ENCODE results near the gene TNFRSF19. TPM values are rescaled to one million over a fixed set of nuclear protein-coding genes. Genes with fewer than 3 reads are reported as not detected.

The TNFRSF19 gene
- total and polyA plus RNA-seq, 4 donors: 0.27 to 2.8 (median 0.91) TPM

DNA sequence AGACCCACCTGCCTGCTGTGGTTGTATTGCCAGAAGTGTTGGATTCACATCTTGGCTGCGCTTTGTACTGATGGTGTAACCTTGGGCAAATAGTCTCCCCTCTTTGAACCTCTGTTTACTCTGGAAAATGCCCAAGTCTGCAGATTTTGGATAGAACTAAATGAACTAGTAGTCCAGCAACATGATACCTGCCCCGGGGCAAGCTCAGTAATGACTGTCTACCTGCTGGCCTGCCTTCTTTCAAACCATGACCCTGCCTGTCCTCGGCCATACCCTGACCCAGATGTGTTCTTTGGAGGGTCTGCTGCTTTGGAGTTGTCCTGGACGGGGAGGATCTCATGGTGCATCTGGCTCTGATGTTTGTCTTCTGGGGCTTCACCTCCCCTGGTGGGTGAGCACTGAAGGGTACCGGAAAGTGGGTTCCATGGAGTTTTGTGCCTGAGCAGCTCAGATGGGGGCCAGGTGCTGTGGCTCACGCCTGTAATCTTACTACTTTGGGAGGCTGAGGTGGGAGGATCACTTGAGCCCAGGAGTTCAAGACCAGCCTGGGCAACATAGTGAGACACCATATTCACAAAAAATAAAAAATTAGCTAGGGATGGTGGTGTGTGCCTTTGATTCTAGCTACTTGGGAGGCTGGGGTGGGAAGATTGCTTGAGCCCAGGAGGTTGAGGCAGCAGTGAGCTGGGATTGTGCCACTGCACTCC lies 59.5 kb downstream of the TNFRSF19 start (continued):
- TF ChIP-seq, protein P1, sequence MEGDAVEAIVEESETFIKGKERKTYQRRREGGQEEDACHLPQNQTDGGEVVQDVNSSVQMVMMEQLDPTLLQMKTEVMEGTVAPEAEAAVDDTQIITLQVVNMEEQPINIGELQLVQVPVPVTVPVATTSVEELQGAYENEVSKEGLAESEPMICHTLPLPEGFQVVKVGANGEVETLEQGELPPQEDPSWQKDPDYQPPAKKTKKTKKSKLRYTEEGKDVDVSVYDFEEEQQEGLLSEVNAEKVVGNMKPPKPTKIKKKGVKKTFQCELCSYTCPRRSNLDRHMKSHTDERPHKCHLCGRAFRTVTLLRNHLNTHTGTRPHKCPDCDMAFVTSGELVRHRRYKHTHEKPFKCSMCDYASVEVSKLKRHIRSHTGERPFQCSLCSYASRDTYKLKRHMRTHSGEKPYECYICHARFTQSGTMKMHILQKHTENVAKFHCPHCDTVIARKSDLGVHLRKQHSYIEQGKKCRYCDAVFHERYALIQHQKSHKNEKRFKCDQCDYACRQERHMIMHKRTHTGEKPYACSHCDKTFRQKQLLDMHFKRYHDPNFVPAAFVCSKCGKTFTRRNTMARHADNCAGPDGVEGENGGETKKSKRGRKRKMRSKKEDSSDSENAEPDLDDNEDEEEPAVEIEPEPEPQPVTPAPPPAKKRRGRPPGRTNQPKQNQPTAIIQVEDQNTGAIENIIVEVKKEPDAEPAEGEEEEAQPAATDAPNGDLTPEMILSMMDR (IDR thresholded peaks at IDR 0.05; ENCODE audit: low read depth, low read length, missing input control): no peak
- TF ChIP-seq FOXA1 (IDR thresholded peaks at IDR 0.05): peak; percentile 60
- peak; percentile 42 to 43 for TF ChIP-seq HNF4A (conservative IDR thresholded peaks at IDR 0.05)

DNA sequence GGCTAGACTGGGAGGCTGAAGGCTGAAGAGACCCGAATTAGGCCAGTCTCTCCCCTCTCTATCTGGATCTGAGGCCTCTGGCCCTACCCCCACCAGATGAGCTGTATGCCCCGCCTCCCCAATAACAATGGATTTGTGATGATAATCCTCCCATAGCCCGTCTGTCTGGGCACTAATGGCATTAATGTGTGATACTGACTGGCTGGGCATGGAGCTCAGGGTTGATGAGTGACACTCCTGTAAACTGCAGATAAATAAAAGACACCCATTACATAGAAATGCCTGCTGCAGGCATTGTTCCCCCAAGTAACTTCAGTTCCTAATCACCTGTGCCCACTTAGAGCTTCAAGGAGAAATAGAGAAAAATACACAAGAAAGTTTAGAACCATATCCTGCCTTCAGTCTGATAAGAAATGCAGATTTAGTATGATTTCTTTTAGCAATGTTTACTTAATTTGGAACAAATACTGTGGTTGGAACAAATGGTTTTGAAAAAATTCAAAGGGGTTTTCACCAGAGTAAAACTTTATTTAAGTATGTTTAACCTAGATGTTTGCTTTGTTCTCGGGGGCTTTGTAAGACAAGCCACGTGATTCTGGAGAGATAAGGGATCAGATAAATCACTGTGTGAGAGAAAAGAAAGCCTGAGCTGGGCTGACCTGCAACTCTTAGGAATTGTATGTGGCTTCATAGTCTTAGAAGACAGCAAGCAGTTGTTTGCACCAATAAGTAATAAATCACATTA lies 60.3 kb downstream of the TNFRSF19 start:
- H3K27ac ChIP-seq (ENCODE audit: low read depth in 1 of 2, low read length in 2 of 2): no peak overlapping the region
- no peaks in the 10 kb centered on the region for H3K36me3 ChIP-seq (ENCODE audit: control insufficient read depth in 4 of 4, insufficient read depth in 3 of 4, low read depth in 1 of 4, low read length in 3 of 4)
- no peak for DNase-seq (ENCODE audit: low spot score)
- no peaks in the 10 kb centered on the region for H3K27me3 ChIP-seq (ENCODE audit: control insufficient read depth in 4 of 4, insufficient read depth in 4 of 4, low read length in 3 of 4)
- H3K9me3 ChIP-seq (ENCODE audit: control insufficient read depth in 4 of 4, low read length in 3 of 4): no peaks in the 10 kb centered on the region
- H3K4me3 ChIP-seq (ENCODE audit: low read depth in 1 of 3, low read length in 3 of 3): no peak overlapping the region
- TF ChIP-seq, protein P2, sequence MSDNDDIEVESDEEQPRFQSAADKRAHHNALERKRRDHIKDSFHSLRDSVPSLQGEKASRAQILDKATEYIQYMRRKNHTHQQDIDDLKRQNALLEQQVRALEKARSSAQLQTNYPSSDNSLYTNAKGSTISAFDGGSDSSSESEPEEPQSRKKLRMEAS (IDR thresholded peaks at IDR 0.05): no peak
- no peak for TF ChIP-seq RAD21 (IDR thresholded peaks at IDR 0.05)
- no peak for TF ChIP-seq JUND (IDR thresholded peaks at IDR 0.05)
- no peak for TF ChIP-seq YY1 (IDR thresholded peaks at IDR 0.05)
- TF ChIP-seq, protein P3, sequence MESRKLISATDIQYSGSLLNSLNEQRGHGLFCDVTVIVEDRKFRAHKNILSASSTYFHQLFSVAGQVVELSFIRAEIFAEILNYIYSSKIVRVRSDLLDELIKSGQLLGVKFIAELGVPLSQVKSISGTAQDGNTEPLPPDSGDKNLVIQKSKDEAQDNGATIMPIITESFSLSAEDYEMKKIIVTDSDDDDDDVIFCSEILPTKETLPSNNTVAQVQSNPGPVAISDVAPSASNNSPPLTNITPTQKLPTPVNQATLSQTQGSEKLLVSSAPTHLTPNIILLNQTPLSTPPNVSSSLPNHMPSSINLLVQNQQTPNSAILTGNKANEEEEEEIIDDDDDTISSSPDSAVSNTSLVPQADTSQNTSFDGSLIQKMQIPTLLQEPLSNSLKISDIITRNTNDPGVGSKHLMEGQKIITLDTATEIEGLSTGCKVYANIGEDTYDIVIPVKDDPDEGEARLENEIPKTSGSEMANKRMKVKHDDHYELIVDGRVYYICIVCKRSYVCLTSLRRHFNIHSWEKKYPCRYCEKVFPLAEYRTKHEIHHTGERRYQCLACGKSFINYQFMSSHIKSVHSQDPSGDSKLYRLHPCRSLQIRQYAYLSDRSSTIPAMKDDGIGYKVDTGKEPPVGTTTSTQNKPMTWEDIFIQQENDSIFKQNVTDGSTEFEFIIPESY (IDR thresholded peaks at IDR 0.05): no peak
- H3K4me1 ChIP-seq (ENCODE audit: control insufficient read depth in 4 of 4, insufficient read depth in 4 of 4, low read length in 3 of 4): peaks cover 1 to 14% (median 6%) of the 10 kb centered on the region in 4 donors
- whole genome bisulfite sequencing: 57% methylated on average over 5 of the region's 5 CpGs
- H3K9ac ChIP-seq (ENCODE audit: low read depth in 1 of 2, low read length in 2 of 2): no peak overlapping the region

DNA sequence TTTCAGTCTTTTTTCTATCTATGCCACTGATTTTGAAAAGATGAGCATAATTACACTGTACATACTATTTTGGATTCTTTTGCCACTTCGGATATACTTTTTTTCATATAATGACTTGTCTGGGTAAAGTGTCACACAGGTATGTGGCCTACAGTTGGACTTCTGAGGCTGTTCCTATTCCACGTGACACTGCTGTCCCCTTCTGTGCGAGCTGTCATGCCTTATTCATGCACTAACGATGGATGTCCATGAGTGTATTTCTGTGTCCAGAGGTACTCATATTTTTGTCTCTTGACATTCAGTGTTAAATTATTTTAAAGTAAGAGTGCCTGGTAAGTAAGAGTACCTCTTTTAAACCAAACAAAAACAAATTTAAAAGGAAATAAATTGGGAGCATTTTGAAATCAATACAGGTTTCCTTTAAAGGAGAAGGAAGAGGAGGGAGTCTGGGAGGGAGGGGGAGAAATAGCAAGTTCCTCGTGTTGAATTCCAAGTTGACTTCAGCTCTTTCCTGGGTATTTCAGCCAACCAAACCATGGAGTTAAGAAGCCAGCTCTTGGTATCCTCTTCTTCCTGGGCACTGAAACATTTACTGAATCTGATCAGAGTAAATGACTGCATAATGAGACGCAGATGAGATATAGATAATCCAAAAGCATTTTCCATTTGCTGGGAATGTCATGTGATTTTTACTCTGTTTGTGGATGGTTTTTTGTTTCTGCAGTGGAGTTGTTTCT lies 61.3 kb downstream of the TNFRSF19 start:
- no peaks in the 10 kb centered on the region for H3K27me3 ChIP-seq (ENCODE audit: control insufficient read depth in 4 of 4, insufficient read depth in 4 of 4, low read length in 3 of 4)
- no peak for DNase-seq (ENCODE audit: low spot score)
- peaks cover 1 to 14% (median 6%) of the 10 kb centered on the region in 4 donors for H3K4me1 ChIP-seq (ENCODE audit: control insufficient read depth in 4 of 4, insufficient read depth in 4 of 4, low read length in 3 of 4)
- 85% methylated on average over 6 of the region's 6 CpGs for WGBS
- no peaks in the 10 kb centered on the region for H3K36me3 ChIP-seq (ENCODE audit: control insufficient read depth in 4 of 4, insufficient read depth in 3 of 4, low read depth in 1 of 4, low read length in 3 of 4)
- H3K27ac ChIP-seq (ENCODE audit: low read depth in 1 of 2, low read length in 2 of 2): no peak overlapping the region
- no peak overlapping the region for H3K9ac ChIP-seq (ENCODE audit: low read depth in 1 of 2, low read length in 2 of 2)
- no peak for TF ChIP-seq RAD21 (IDR thresholded peaks at IDR 0.05)
- TF ChIP-seq, protein P4, sequence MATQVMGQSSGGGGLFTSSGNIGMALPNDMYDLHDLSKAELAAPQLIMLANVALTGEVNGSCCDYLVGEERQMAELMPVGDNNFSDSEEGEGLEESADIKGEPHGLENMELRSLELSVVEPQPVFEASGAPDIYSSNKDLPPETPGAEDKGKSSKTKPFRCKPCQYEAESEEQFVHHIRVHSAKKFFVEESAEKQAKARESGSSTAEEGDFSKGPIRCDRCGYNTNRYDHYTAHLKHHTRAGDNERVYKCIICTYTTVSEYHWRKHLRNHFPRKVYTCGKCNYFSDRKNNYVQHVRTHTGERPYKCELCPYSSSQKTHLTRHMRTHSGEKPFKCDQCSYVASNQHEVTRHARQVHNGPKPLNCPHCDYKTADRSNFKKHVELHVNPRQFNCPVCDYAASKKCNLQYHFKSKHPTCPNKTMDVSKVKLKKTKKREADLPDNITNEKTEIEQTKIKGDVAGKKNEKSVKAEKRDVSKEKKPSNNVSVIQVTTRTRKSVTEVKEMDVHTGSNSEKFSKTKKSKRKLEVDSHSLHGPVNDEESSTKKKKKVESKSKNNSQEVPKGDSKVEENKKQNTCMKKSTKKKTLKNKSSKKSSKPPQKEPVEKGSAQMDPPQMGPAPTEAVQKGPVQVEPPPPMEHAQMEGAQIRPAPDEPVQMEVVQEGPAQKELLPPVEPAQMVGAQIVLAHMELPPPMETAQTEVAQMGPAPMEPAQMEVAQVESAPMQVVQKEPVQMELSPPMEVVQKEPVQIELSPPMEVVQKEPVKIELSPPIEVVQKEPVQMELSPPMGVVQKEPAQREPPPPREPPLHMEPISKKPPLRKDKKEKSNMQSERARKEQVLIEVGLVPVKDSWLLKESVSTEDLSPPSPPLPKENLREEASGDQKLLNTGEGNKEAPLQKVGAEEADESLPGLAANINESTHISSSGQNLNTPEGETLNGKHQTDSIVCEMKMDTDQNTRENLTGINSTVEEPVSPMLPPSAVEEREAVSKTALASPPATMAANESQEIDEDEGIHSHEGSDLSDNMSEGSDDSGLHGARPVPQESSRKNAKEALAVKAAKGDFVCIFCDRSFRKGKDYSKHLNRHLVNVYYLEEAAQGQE (IDR thresholded peaks at IDR 0.05): no peak
- TF ChIP-seq, protein P5, sequence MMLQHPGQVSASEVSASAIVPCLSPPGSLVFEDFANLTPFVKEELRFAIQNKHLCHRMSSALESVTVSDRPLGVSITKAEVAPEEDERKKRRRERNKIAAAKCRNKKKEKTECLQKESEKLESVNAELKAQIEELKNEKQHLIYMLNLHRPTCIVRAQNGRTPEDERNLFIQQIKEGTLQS (IDR thresholded peaks at IDR 0.05): no peak
- no peak overlapping the region for H3K4me3 ChIP-seq (ENCODE audit: low read depth in 1 of 3, low read length in 3 of 3)
- H3K9me3 ChIP-seq (ENCODE audit: control insufficient read depth in 4 of 4, low read length in 3 of 4): no peaks in the 10 kb centered on the region

Data from liver (tissue), 9 donors.